Activated CD4-positive, alpha-beta T cell treated with anti-CD3 and anti-CD28 coated beads, Interleukin-2, amount 50 U/mL, for 16 hours (primary cell): Measurements from ENCODE around the gene AWAT2.

Experiments
- DNase-seq: peaks from one replicate; pipeline ENCODE4 v3.0.0-alpha.2; 2020

Gene AWAT2

GRCh38 chrX:70049925-70050324 lies at the start of gene AWAT2:
TSS of gene AWAT2 (minus strand) at chrX:70049938. CDS start at chrX:70049932, 6 bp downstream.
- DNase-seq, result no peak

- peak; percentile 3 for DNase-seq
Observed at GRCh38 chrX:70096052-70096451, 46.3 kb upstream of the AWAT2 start.

GRCh38 chrX:70092247-70092646 lies 42.5 kb upstream of the AWAT2 start:
- DNase-seq, result no peak

- no peak for DNase-seq
Observed at GRCh38 chrX:70089604-70090297, 40.0 kb upstream of the AWAT2 start.

- no peak for DNase-seq
Observed at GRCh38 chrX:70088751-70089150, 39.0 kb upstream of the AWAT2 start.

- DNase-seq, result no peak
Observed at GRCh38 chrX:70087857-70088630, 38.3 kb upstream of the AWAT2 start.

- no peak for DNase-seq
Observed at GRCh38 chrX:70084592-70085240, 35.0 kb upstream of the AWAT2 start.

GRCh38 chrX:70082723-70083122 lies 33.0 kb upstream of the AWAT2 start:
- no peak for DNase-seq

- DNase-seq, result no peak
Observed at GRCh38 chrX:70079870-70080269, 30.1 kb upstream of the AWAT2 start.

GRCh38 chrX:70079297-70079696 lies 29.6 kb upstream of the AWAT2 start:
- DNase-seq, result no peak

- no peak for DNase-seq
Observed at GRCh38 chrX:70066646-70067045, 16.9 kb upstream of the AWAT2 start.

GRCh38 chrX:70062961-70063550 lies 13.3 kb upstream of the AWAT2 start:
- no peak for DNase-seq

GRCh38 chrX:70062076-70062475 lies 12.3 kb upstream of the AWAT2 start, which contains the start of gene OTUD6A:
TSS of gene OTUD6A (plus strand) at chrX:70062457. CDS start at chrX:70062525, 68 bp downstream.
- DNase-seq, result no peak

GRCh38 chrX:70054391-70054790 lies 4.7 kb upstream of the AWAT2 start:
- DNase-seq, result no peak

- no peak for DNase-seq
Observed at GRCh38 chrX:70052895-70053615, 3.3 kb upstream of the AWAT2 start.

- DNase-seq, result no peak
Observed at GRCh38 chrX:70049406-70049805, 332 bp downstream of the AWAT2 start.

GRCh38 chrX:70046978-70047377 lies 2.8 kb downstream of the AWAT2 start:
- no peak for DNase-seq

- DNase-seq, result no peak
Observed at GRCh38 chrX:70044541-70045245, 5.0 kb downstream of the AWAT2 start.

- no peak for DNase-seq
Observed at GRCh38 chrX:70043685-70044084, 6.1 kb downstream of the AWAT2 start.

GRCh38 chrX:70042399-70043371 lies 7.1 kb downstream of the AWAT2 start:
- DNase-seq, result no peak

- DNase-seq, result no peak
Observed at GRCh38 chrX:70041993-70042392, 7.7 kb downstream of the AWAT2 start.
